ENCODE data around the gene CRHBP. TPM values are rescaled to one million over a fixed set of nuclear protein-coding genes. Genes with fewer than 3 reads are reported as not detected.
"Not testable (repeated sequence)": the region's sequence is repeated elsewhere in the genome, so short reads cannot be mapped to it uniquely, and the experiment has no call there.

The CRHBP gene, protein sequence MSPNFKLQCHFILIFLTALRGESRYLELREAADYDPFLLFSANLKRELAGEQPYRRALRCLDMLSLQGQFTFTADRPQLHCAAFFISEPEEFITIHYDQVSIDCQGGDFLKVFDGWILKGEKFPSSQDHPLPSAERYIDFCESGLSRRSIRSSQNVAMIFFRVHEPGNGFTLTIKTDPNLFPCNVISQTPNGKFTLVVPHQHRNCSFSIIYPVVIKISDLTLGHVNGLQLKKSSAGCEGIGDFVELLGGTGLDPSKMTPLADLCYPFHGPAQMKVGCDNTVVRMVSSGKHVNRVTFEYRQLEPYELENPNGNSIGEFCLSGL
- 1.00 and 2.3 TPM in 2 replicates for total RNA-seq (2014; rRNA removed; shearing (Covaris generic))

GRCh38 chr5:76952795-76953536 is at the start of gene CRHBP:
Gene CRHBP (plus strand): TSS chr5:76953045. CDS start chr5:76953135, 90 bp downstream.
- Histone ChIP-seq H3K4me3 (ENCODE audit: insufficient read depth, low read depth, low read length) (peak within 1 kb of the TSS; percentile 58), H3K27me3 (ENCODE audit: control insufficient read depth, insufficient read depth, low read length) (peaks cover 36% of the 10 kb centered on the region), H3K36me3 (replicated peaks; ENCODE audit: control insufficient read depth, insufficient read depth, low read length) (no peaks in the 10 kb centered on the region)
- DNase-seq = peak; percentile 64

DNA sequence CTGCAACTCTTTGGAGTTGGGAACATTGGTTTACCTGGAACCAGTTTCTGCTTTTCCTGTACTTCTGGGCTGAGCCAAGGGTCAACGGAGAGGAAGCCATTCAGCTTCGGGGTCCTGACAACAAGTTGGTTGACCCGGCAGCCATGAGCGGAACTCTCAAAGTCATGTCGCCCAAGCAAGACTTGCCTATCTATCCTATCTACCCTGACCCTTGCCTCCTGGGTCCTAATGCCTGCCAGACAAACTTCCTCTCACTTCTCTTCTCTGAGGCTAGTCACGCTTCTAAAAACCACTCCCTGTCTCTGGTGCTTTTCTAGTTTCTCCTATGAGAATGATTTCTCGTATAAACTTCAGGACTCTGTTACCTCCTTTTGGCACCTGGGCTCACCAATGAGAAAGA is 44.7 kb upstream of the CRHBP start:
- no peaks in the 10 kb centered on the region for H3K36me3 ChIP-seq (replicated peaks; ENCODE audit: control insufficient read depth, insufficient read depth, low read length)
- H3K27me3 ChIP-seq (ENCODE audit: control insufficient read depth, insufficient read depth, low read length) = no peaks in the 10 kb centered on the region
- no peak overlapping the region for H3K4me3 ChIP-seq (ENCODE audit: insufficient read depth, low read depth, low read length)
- DNase-seq = no peak

DNA sequence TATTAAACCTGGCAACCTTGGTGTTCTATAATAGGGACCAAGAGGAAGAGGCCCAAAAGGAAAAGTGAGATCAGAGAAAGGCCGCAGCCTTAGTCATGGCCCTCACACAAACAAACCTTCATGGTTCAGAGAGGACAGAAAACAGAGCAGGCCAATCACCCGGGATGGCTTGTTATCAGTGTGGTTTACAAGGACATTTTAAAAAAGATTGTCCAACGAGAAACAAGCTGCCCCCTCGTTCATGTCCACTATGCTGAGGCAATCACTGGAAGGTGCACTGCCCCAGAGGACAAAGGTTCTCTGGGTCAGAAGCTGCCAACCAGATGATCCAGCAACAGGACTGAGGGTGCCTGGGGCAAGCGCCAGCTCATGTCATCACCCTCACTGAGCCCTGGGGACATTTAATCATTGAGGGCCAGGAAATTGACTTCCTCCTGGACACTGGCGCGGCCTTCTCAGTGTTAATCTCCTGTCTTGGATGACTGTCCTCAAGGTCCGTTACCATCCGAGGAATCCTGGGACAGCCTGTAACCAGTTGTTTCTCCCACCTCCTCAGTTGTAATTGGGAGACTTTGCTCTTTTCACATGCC is 42.4 kb upstream of the CRHBP start:
- not testable (repeated sequence) for DNase-seq; H3K27me3 ChIP-seq (ENCODE audit: control insufficient read depth, insufficient read depth, low read length); H3K36me3 ChIP-seq (replicated peaks; ENCODE audit: control insufficient read depth, insufficient read depth, low read length); H3K4me3 ChIP-seq (ENCODE audit: insufficient read depth, low read depth, low read length)

- not testable (repeated sequence) for DNase-seq; H3K27me3 ChIP-seq (ENCODE audit: control insufficient read depth, insufficient read depth, low read length); H3K4me3 ChIP-seq (ENCODE audit: insufficient read depth, low read depth, low read length); H3K36me3 ChIP-seq (replicated peaks; ENCODE audit: control insufficient read depth, insufficient read depth, low read length)
Observed at GRCh38 chr5:76914671-76915070, 38.2 kb upstream of the CRHBP start.

- Histone ChIP-seq H3K27me3 (ENCODE audit: control insufficient read depth, insufficient read depth, low read length) (no peaks in the 10 kb centered on the region), H3K4me3 (ENCODE audit: insufficient read depth, low read depth, low read length) (no peak overlapping the region), H3K36me3 (replicated peaks; ENCODE audit: control insufficient read depth, insufficient read depth, low read length) (no peaks in the 10 kb centered on the region)
- DNase-seq = no peak
Observed at GRCh38 chr5:76918539-76918938, 34.3 kb upstream of the CRHBP start.

DNA sequence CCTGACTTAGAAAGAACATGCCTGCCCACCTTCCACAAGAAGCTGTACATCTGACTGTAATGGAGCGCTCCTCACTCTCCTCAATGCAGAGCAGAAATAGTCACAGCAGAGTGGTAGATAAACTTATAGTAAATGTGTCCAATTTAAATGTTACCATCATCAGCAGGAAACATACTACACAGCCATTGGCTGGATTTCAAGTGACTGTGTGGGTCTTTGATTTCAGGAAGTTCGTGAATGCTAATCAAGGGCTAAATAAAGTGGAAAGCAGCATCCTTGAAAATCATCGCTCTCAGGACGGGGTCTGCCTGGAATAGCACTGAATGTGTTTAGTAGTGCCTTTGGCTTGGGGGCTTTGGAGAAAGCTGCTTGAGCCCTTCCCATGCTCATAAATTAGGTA is 32.4 kb upstream of the CRHBP start:
- H3K4me3 ChIP-seq (ENCODE audit: insufficient read depth, low read depth, low read length) = no peak overlapping the region
- H3K36me3 ChIP-seq (replicated peaks; ENCODE audit: control insufficient read depth, insufficient read depth, low read length) = no peaks in the 10 kb centered on the region
- DNase-seq = no peak
- no peaks in the 10 kb centered on the region for H3K27me3 ChIP-seq (ENCODE audit: control insufficient read depth, insufficient read depth, low read length)

GRCh38 chr5:76926329-76927105 is 26.3 kb upstream of the CRHBP start:
- H3K27me3 ChIP-seq (ENCODE audit: control insufficient read depth, insufficient read depth, low read length) = no peaks in the 10 kb centered on the region
- H3K36me3 ChIP-seq (replicated peaks; ENCODE audit: control insufficient read depth, insufficient read depth, low read length) = no peaks in the 10 kb centered on the region
- H3K4me3 ChIP-seq (ENCODE audit: insufficient read depth, low read depth, low read length) = no peak overlapping the region
- peak; percentile 22 for DNase-seq

DNA sequence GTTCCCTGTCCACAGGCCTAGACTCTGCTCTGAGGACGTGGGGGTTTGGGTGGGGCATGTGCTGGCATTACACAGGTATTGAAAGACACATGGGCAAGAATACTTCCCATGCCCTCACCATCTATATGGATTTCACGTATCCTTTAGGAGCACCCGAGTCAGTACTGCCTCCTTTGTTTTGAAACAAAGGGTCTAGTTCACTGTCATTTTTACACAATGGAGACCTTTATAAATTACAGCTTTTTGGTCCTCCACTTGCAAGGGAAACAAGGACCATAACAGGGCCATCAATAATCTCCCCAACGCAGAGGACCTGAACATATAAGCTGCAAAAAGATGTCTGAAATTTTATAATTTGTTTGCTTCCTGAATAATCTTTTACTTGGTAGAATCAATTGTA is 24.9 kb upstream of the CRHBP start:
- H3K36me3 ChIP-seq (replicated peaks; ENCODE audit: control insufficient read depth, insufficient read depth, low read length) = no peaks in the 10 kb centered on the region
- no peak overlapping the region for H3K4me3 ChIP-seq (ENCODE audit: insufficient read depth, low read depth, low read length)
- no peak for DNase-seq
- H3K27me3 ChIP-seq (ENCODE audit: control insufficient read depth, insufficient read depth, low read length) = no peaks in the 10 kb centered on the region

GRCh38 chr5:76930083-76930482 is 22.8 kb upstream of the CRHBP start:
- Histone ChIP-seq H3K4me3 (ENCODE audit: insufficient read depth, low read depth, low read length) (no peak overlapping the region), H3K27me3 (ENCODE audit: control insufficient read depth, insufficient read depth, low read length) (no peaks in the 10 kb centered on the region), H3K36me3 (replicated peaks; ENCODE audit: control insufficient read depth, insufficient read depth, low read length) (no peaks in the 10 kb centered on the region)
- DNase-seq = no peak

DNA sequence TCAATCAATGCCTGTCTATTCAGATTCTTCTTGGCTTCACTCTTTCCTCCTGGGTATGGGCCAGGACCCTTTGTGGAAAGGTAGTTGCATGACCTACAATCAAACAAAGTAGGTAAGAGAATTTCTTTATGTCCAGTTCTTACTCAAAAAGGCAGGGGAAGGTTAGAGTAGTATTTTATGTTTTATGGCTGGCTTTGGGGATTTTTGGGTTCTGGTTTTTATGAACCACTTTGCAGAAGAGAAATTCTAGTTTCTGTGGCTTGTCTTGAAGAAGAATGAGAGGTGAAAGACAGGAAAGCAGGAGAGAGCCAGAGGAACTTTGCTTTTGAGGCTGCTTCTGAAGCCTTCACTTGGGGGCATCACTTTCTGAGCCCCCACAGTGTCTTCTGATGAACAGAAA is 14.7 kb upstream of the CRHBP start:
- no peak for DNase-seq
- H3K27me3 ChIP-seq (ENCODE audit: control insufficient read depth, insufficient read depth, low read length) = no peaks in the 10 kb centered on the region
- H3K4me3 ChIP-seq (ENCODE audit: insufficient read depth, low read depth, low read length) = no peak overlapping the region
- no peaks in the 10 kb centered on the region for H3K36me3 ChIP-seq (replicated peaks; ENCODE audit: control insufficient read depth, insufficient read depth, low read length)

GRCh38 chr5:76941000-76941399 is 11.8 kb upstream of the CRHBP start:
- no peak overlapping the region for H3K4me3 ChIP-seq (ENCODE audit: insufficient read depth, low read depth, low read length)
- H3K27me3 ChIP-seq (ENCODE audit: control insufficient read depth, insufficient read depth, low read length) = no peaks in the 10 kb centered on the region
- H3K36me3 ChIP-seq (replicated peaks; ENCODE audit: control insufficient read depth, insufficient read depth, low read length) = no peaks in the 10 kb centered on the region
- DNase-seq = no peak

- no peak overlapping the region for H3K4me3 ChIP-seq (ENCODE audit: insufficient read depth, low read depth, low read length)
- H3K36me3 ChIP-seq (replicated peaks; ENCODE audit: control insufficient read depth, insufficient read depth, low read length) = no peaks in the 10 kb centered on the region
- H3K27me3 ChIP-seq (ENCODE audit: control insufficient read depth, insufficient read depth, low read length) = no peaks in the 10 kb centered on the region
- no peak for DNase-seq
Observed at GRCh38 chr5:76941442-76941841, 11.4 kb upstream of the CRHBP start.

DNA sequence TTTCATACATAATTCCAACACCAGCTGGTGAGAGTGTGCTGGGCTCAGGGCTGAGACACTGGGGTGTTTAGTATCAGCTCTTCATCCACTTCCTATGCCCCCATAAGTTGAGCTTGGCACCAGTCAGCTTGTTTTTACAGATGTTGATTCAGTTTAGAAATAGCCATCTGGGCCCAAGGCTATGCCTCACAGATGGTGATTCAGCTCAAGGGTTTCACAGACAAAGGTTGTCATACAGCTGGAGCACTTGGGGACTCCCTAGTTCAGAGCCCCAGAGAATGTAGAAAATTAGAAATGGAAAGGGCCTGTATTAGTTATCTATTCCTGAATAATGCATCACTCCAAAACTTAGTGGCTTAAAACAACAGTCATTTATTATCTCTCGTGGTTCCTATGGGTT is 10.3 kb upstream of the CRHBP start:
- no peak for DNase-seq
- Histone ChIP-seq H3K36me3 (replicated peaks; ENCODE audit: control insufficient read depth, insufficient read depth, low read length) (no peaks in the 10 kb centered on the region), H3K27me3 (ENCODE audit: control insufficient read depth, insufficient read depth, low read length) (no peaks in the 10 kb centered on the region), H3K4me3 (ENCODE audit: insufficient read depth, low read depth, low read length) (no peak overlapping the region)

DNA sequence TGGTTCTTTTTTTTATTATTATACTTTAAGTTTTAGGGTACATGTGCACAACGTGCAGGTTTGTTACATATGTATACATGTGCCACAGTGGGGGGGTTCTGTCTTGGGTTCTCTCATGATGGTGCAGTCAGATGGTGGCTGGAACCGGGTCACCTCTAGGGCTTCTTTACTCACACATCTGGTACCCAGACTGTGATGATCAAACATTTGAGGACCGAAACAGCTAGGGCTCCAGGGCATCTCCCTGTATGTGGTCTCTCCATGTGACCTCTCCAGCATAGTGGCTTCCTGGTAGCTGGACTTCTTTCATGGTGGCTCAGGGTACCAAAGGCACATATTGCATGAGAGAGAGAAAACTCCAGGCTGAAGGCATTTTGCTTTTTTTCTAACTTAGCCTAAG is 9.8 kb upstream of the CRHBP start:
- Histone ChIP-seq H3K4me3 (ENCODE audit: insufficient read depth, low read depth, low read length) (no peak overlapping the region), H3K36me3 (replicated peaks; ENCODE audit: control insufficient read depth, insufficient read depth, low read length) (no peaks in the 10 kb centered on the region), H3K27me3 (ENCODE audit: control insufficient read depth, insufficient read depth, low read length) (no peaks in the 10 kb centered on the region)
- DNase-seq = no peak
